NT2/D1 (cell line): ENCODE results near the gene BAG3.
A peak's percentile ranks its signal among the peaks of the same experiment; 100 is the strongest.

Experiments used
- DNase-seq: peaks from one replicate; pipeline ENCODE4 v3.0.0-alpha.2; 2011; ENCODE audit warnings: low read depth, low spot score
- H3K27me3 ChIP-seq: 2 replicates; pipeline ENCODE4 v1.6.0; 2011; ENCODE audit warnings: mild to moderate bottlenecking; ENCODE audit not compliant: insufficient read length, insufficient read depth
- H3K36me3 ChIP-seq: 2 replicates; pipeline ENCODE4 v1.6.1; 2011; ENCODE audit warnings: mild to moderate bottlenecking, low read length, mixed read lengths; ENCODE audit not compliant: insufficient read depth, insufficient read length
- H3K4me1 ChIP-seq: 2 replicates; pipeline ENCODE4 v1.5.1; 2011; ENCODE audit not compliant: insufficient read depth, insufficient read length
- H3K4me3 ChIP-seq: 2 replicates; pipeline ENCODE4 v1.5.1; 2011; ENCODE audit warnings: low read depth; ENCODE audit not compliant: insufficient read length
- H3K9ac ChIP-seq: 2 replicates; pipeline ENCODE4 v1.6.0; 2011; ENCODE audit warnings: low read depth; ENCODE audit not compliant: insufficient read length
- H3K9me3 ChIP-seq: 2 replicates; pipeline ENCODE4 v1.5.1; 2011; ENCODE audit warnings: mild to moderate bottlenecking, low read length; ENCODE audit not compliant: insufficient read depth
- SUZ12 ChIP-seq: IDR thresholded peaks from 2 replicates; pipeline ENCODE4 v1.6.1; 2011; ENCODE audit not compliant: insufficient read length, insufficient read depth; ENCODE audit errors: extremely low read depth
- YY1 ChIP-seq: IDR thresholded peaks from 2 replicates; pipeline ENCODE4 v1.6.1; 2011; ENCODE audit not compliant: insufficient read length, insufficient read depth
- ZNF274 ChIP-seq: IDR thresholded peaks from 2 replicates; pipeline ENCODE4 v1.6.1; 2011; ENCODE audit warnings: mild to moderate bottlenecking, low read depth, low read length

The BAG3 gene

GRCh38 chr10:119713744-119714483 is 62.7 kb downstream of the BAG3 start:
- Histone ChIP-seq H3K27me3 (no peaks in the 10 kb centered on the region), H3K4me1 (no peaks in the 10 kb centered on the region), H3K9ac (no peak overlapping the region), H3K36me3 (no peaks in the 10 kb centered on the region), H3K4me3 (no peak overlapping the region), H3K9me3 (peaks cover 8% of the 10 kb centered on the region; the same call in 1 of the 2 replicates)
- no peak for TF ChIP-seq YY1
- DNase-seq = no peak

DNA sequence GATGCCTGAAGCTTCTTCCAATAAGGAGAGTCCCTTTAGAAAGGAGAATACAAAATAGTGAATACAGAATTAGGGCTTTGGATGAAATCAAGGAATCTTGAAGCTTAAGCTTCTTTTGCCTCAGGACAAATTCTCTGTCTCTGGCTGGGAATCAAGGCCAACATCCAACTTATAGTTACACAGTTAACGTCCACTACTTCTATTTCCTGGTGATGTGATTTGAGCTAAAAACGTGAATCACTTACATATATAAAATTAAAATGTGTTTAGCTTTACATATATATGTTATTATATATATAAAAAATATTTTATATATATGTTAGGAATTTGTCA is 63.3 kb downstream of the BAG3 start:
- peaks cover 8% of the 10 kb centered on the region; the same call in 1 of the 2 replicates for H3K9me3 ChIP-seq
- no peak for DNase-seq
- H3K36me3 ChIP-seq = no peaks in the 10 kb centered on the region

DNA sequence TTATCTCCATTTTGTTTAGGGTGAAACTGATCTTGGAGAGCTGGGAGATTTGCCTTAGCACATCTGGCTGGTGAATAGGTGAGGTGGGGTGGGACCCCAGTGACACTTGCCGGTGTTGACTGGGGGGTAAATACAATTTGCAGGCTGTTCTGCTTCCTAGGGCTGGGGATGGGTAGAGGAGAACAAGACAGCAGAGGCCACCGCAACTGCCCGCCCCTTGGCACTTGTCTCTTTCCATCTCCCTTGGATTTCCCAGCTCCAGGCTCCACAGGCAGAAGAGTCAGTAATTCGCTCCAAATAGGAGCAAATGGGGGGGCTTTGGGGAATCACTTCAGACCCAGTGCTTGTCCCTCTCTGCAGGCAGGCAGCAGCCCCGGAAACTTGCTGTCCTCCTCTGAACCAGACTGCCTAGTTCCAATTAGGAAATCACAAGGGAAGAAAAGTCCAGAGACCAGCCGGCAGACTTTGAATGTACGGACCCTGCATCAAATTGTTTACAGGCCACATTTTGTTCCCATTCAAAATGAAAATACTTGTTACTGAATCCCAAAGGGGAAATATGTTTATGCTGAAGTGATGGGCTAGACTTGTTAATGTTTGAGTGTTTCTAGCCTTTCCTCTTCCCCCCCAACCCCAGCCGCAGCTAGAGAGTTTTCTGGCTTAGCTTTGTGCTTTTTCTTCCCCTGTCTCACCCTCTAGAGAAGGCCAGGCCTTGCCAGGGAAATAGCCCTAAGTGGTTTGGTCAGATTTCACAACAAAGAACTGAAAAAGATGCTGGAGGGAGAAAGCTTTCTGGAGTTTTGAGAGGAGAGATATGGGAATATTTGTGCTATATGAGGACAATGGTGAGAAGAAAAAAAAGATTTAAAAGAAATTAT is 64.7 kb downstream of the BAG3 start:
- no peak for DNase-seq
- Histone ChIP-seq H3K27me3 (no peaks in the 10 kb centered on the region), H3K9me3 (peaks cover 13% of the 10 kb centered on the region), H3K36me3 (no peaks in the 10 kb centered on the region), H3K9ac (no peak overlapping the region), H3K4me1 (no peaks in the 10 kb centered on the region), H3K4me3 (no peak overlapping the region)
- TF ChIP-seq SUZ12 (no peak), ZNF274 (no peak), YY1 (no peak)

More for the DNA sequence above, 63.3 kb downstream of the BAG3 start:
- Histone ChIP-seq H3K27me3 (no peaks in the 10 kb centered on the region), H3K9ac (no peak overlapping the region), H3K4me1 (no peaks in the 10 kb centered on the region), H3K4me3 (no peak overlapping the region)
- TF ChIP-seq ZNF274 (no peak), SUZ12 (no peak), YY1 (no peak)

- DNase-seq = no peak
- H3K4me1 ChIP-seq = peaks cover 3% of the 10 kb centered on the region
- no peak overlapping the region for H3K4me3 ChIP-seq
- no peak for TF ChIP-seq ZNF274
- no peak for TF ChIP-seq YY1
- TF ChIP-seq SUZ12 = no peak
- H3K27me3 ChIP-seq = no peaks in the 10 kb centered on the region
- H3K36me3 ChIP-seq = no peaks in the 10 kb centered on the region
- peaks cover 11% of the 10 kb centered on the region for H3K9me3 ChIP-seq
- H3K9ac ChIP-seq = no peak overlapping the region
These were observed 72.0 kb downstream of the BAG3 start for GRCh38 chr10:119723161-119723560.

GRCh38 chr10:119723624-119724023 is 72.4 kb downstream of the BAG3 start:
- TF ChIP-seq ZNF274 = no peak
- TF ChIP-seq SUZ12 = no peak
- TF ChIP-seq YY1 = no peak
- no peak overlapping the region for H3K9ac ChIP-seq

DNA sequence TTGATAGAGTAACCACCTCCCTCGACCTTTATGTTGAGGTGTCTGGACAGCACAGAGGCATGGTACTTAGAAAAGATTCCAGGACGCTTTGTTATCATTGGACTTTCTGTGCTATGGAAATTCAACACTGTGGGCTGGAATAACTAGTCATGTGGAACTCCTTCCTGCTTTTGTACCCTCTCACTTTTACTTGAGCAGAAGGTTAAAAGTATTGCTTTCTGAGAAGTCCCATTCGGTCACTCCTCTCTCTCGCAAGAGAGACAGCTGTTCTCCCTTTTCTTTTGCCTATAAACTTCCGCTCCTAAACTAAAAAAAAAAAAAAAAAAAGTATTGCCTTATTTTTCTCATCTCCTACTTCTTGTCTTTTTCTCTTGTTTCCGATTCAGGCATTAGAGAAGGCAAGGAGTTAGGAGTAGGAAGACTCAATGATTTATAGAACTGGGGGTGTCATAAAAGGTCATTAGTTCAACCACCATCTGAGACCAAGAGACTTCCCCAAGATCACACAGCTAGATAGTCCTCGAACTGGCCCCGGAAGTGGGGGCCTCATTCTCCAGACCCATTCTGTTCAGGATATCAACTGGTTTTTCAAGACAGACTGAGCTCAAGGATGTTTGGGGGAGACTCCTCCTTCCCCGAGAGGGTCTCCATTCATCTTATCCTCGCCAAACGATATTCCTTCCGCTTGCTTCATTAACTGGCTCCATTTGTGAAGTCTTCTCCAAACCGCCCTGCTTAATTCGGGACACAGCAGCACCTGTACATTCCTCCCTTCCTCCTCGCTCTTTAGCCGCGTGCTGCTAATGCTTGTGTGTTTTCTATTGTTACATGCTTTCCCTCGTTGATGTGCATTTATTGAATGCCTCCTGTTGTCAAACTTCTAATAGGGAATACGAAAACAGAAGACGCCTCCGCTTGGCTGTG is 73.7 kb downstream of the BAG3 start:
- Histone ChIP-seq H3K4me3 (peak overlapping the region; percentile 76), H3K9me3 (peaks cover 11% of the 10 kb centered on the region), H3K27me3 (no peaks in the 10 kb centered on the region), H3K4me1 (peaks cover 3% of the 10 kb centered on the region), H3K9ac (peak overlapping the region; percentile 90), H3K36me3 (no peaks in the 10 kb centered on the region)
- DNase-seq = no peak
- TF ChIP-seq YY1 = no peak
- no peak for TF ChIP-seq SUZ12

More at GRCh38 chr10:119723624-119724023, 72.4 kb downstream of the BAG3 start:
- Histone ChIP-seq H3K9me3 (peaks cover 11% of the 10 kb centered on the region), H3K4me1 (peaks cover 3% of the 10 kb centered on the region), H3K4me3 (no peak overlapping the region), H3K27me3 (no peaks in the 10 kb centered on the region), H3K36me3 (no peaks in the 10 kb centered on the region)
- no peak for DNase-seq

DNA sequence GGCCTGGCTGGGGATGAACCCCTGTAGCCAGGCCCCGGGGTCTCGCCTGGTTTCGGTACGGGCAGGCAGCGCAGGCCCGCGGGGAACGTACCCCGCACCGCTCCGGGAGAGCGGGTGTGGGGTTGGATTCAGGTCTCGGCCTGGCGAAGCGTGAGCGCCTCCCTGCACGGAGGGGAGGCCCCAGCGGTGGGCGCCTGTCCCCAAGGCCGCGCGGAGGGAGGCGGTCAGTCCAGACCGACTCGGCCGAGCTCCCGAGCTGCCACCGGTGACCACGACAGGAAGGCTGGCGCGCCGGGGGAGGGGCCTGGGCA is 74.3 kb downstream of the BAG3 start:
- H3K9me3 ChIP-seq = peaks cover 5% of the 10 kb centered on the region
- no peak for TF ChIP-seq YY1
- no peak for TF ChIP-seq ZNF274
- TF ChIP-seq SUZ12 = no peak
- peak overlapping the region; percentile 90 for H3K9ac ChIP-seq
- peaks cover 3% of the 10 kb centered on the region for H3K4me1 ChIP-seq
- peaks cover 1% of the 10 kb centered on the region for H3K36me3 ChIP-seq
- peak overlapping the region; percentile 76 for H3K4me3 ChIP-seq
- H3K27me3 ChIP-seq = no peaks in the 10 kb centered on the region
- no peak for DNase-seq
